Suprapubic skin (tissue), 3 donors: ENCODE measurements around the gene RPUSD1.

Source experiments
- CTCF ChIP-seq, 2 donors: fragments of 200-600 bp in 1 of 2; fragments of 450-650 bp in 1 of 2; sonication (generic) in 1 of 2; IDR thresholded peaks; one replicate each; pipeline ENCODE4 v1.5.1; 2016 to 2019; ENCODE audit warnings: antibody characterized with exemption in 2 of 2, mild to moderate bottlenecking in 1 of 2, moderate library complexity in 1 of 2
- POLR2A ChIP-seq, 2 donors: fragments of 450-650 bp; IDR thresholded peaks; one replicate each; pipeline ENCODE4 v1.6.1; 2017; ENCODE audit warnings: antibody characterized with exemption in 2 of 2, mild to moderate bottlenecking in 2 of 2, moderate library complexity in 2 of 2

- TF ChIP-seq POLR2A (IDR thresholded peaks at IDR 0.05), result no peak
- no peak for TF ChIP-seq CTCF (IDR thresholded peaks at IDR 0.05)
Measured at GRCh38 chr16:794853-795466, 6.8 kb upstream of the RPUSD1 start.
